Smooth muscle cell (in vitro differentiated cells): Measurements from ENCODE around the gene BICRAL. TPM values are rescaled to one million over a fixed set of nuclear protein-coding genes. Genes with fewer than 3 reads are reported as not detected.

Experiments used
- DNase-seq: peaks from one replicate; lab custom pipeline; 2025; ENCODE audit not compliant: unreplicated experiment; lab: John Stamatoyannopoulos, UW
- H2AFZ ChIP-seq: fragments of 200-600 bp; sonication (generic); 2 replicates; pipeline ENCODE4 v1.6.0; 2016; ENCODE audit warnings: antibody characterized with exemption, low read depth, mild to moderate bottlenecking
- H3F3A ChIP-seq: fragments of 200-600 bp; sonication (generic); 2 replicates; pipeline ENCODE4 v1.6.0; 2017; ENCODE audit warnings: antibody characterized with exemption, low read depth
- H3K27ac ChIP-seq: fragments of 200-600 bp; sonication (generic); 2 replicates; pipeline ENCODE4 v1.5.1; 2016; ENCODE audit warnings: low read depth, mild to moderate bottlenecking
- H3K27me3 ChIP-seq: fragments of 200-600 bp; sonication (generic); 2 replicates; pipeline ENCODE4 v1.6.1; 2016; ENCODE audit warnings: low read depth, mild to moderate bottlenecking
- H3K36me3 ChIP-seq: fragments of 200-600 bp; sonication (generic); 2 replicates; pipeline ENCODE4 v1.5.1; 2016; ENCODE audit warnings: low read depth
- H3K4me1 ChIP-seq: fragments of 200-600 bp; sonication (generic); 2 replicates; pipeline ENCODE4 v1.5.1; 2016; ENCODE audit warnings: low read depth
- H3K4me2 ChIP-seq: fragments of 200-600 bp; sonication (generic); 2 replicates; pipeline ENCODE4 v1.6.0; 2016; ENCODE audit warnings: mild to moderate bottlenecking
- H3K4me3 ChIP-seq: fragments of 200-600 bp; sonication (generic); 2 replicates; pipeline ENCODE4 v1.5.1; 2016; ENCODE audit warnings: mild to moderate bottlenecking
- H3K79me2 ChIP-seq: fragments of 200-600 bp; sonication (generic); 2 replicates; pipeline ENCODE4 v1.6.0; 2016; ENCODE audit warnings: low read depth, mild to moderate bottlenecking
- H3K9ac ChIP-seq: fragments of 200-600 bp; sonication (generic); 2 replicates; pipeline ENCODE4 v1.6.0; 2016; ENCODE audit warnings: low read depth
- H3K9me3 ChIP-seq: fragments of 200-600 bp; sonication (generic); replicated peaks from 2 replicates; pipeline ENCODE4 v1.5.1; 2016; ENCODE audit warnings: low read depth
- H4K20me1 ChIP-seq: fragments of 200-600 bp; sonication (generic); 2 replicates; pipeline ENCODE4 v1.6.0; 2016; ENCODE audit warnings: low read depth
- WGBS: methylation state at CpG from one replicate; pipeline ENCODE4 v1.1.7; 2016; ENCODE audit warnings: low lambda C conversion rate; 5-methylcytosine and 5-hydroxymethylcytosine counted together
- polyA plus RNA-seq: library from polyadenylated mRNA; unstranded; fragments of >200 nt; fragmentation: Nextera tagmentation; extraction: Ambion mirVana; gene quantifications from 2 replicates; pipeline ENCODE4 v1.2.1, GENCODE V29; 2016
- total RNA-seq: library from RNA; depleted of rRNA; stranded (reverse); fragments of >200 nt; gene quantifications from 2 replicates; pipeline ENCODE4 v1.2.3, GENCODE V29; 2014
- TF ChIP-seq, protein P1 (sequence below): fragments of 200-600 bp; sonication (generic); IDR thresholded peaks from 2 replicates; pipeline ENCODE4 v1.5.1; 2017; ENCODE audit warnings: borderline replicate concordance, mild to moderate bottlenecking, antibody characterized with exemption; ENCODE audit not compliant: insufficient read depth, poor library complexity, severe bottlenecking

BICRAL gene
- total and polyA plus RNA-seq, 2 experiments from 2014 or later = 1.4 to 7.9 TPM

- TF ChIP-seq, protein P1, sequence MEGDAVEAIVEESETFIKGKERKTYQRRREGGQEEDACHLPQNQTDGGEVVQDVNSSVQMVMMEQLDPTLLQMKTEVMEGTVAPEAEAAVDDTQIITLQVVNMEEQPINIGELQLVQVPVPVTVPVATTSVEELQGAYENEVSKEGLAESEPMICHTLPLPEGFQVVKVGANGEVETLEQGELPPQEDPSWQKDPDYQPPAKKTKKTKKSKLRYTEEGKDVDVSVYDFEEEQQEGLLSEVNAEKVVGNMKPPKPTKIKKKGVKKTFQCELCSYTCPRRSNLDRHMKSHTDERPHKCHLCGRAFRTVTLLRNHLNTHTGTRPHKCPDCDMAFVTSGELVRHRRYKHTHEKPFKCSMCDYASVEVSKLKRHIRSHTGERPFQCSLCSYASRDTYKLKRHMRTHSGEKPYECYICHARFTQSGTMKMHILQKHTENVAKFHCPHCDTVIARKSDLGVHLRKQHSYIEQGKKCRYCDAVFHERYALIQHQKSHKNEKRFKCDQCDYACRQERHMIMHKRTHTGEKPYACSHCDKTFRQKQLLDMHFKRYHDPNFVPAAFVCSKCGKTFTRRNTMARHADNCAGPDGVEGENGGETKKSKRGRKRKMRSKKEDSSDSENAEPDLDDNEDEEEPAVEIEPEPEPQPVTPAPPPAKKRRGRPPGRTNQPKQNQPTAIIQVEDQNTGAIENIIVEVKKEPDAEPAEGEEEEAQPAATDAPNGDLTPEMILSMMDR = no peak
- peak overlapping the region; percentile 74 for H3K4me3 ChIP-seq
- H4K20me1 ChIP-seq = peaks cover 4% of the 10 kb centered on the region
- H3K4me2 ChIP-seq = peak overlapping the region; percentile 92
- WGBS = 83% methylated on average over 12 of the region's 12 CpGs
- H3F3A ChIP-seq = peaks cover 4% of the 10 kb centered on the region
- no peaks in the 10 kb centered on the region for H3K36me3 ChIP-seq
- no peak overlapping the region for H2AFZ ChIP-seq
- H3K9me3 ChIP-seq = no peaks in the 10 kb centered on the region
- H3K27me3 ChIP-seq = no peaks in the 10 kb centered on the region
- H3K27ac ChIP-seq = peak overlapping the region; percentile 17
- H3K4me1 ChIP-seq = peaks cover 15% of the 10 kb centered on the region
- H3K79me2 ChIP-seq = peaks cover 53% of the 10 kb centered on the region
- no peak for DNase-seq
- peak overlapping the region; percentile 98 for H3K9ac ChIP-seq
Measured at GRCh38 chr6:42784717-42785498, 3.1 kb downstream of the BICRAL start.

GRCh38 chr6:42786525-42786985, 4.7 kb downstream of the BICRAL start:
- H3K27me3 ChIP-seq = no peaks in the 10 kb centered on the region
- TF ChIP-seq, protein P1 = no peak
- H3K9ac ChIP-seq = no peak overlapping the region
- H3K27ac ChIP-seq = no peak overlapping the region
- no peaks in the 10 kb centered on the region for H3K36me3 ChIP-seq
- peaks cover 14% of the 10 kb centered on the region for H4K20me1 ChIP-seq
- peaks cover 53% of the 10 kb centered on the region for H3K79me2 ChIP-seq
- no peak overlapping the region for H3K4me3 ChIP-seq
- H3F3A ChIP-seq = no peaks in the 10 kb centered on the region
- H3K9me3 ChIP-seq = no peaks in the 10 kb centered on the region
- H2AFZ ChIP-seq = no peak overlapping the region
- no peak for DNase-seq
- 88% methylated on average over 3 of the region's 3 CpGs for WGBS
- peaks cover 15% of the 10 kb centered on the region for H3K4me1 ChIP-seq
- H3K4me2 ChIP-seq = no peak overlapping the region

- Histone ChIP-seq H3K79me2 (peaks cover 53% of the 10 kb centered on the region), H2AFZ (no peak overlapping the region), H3K36me3 (no peaks in the 10 kb centered on the region), H4K20me1 (peaks cover 18% of the 10 kb centered on the region), H3K9ac (no peak overlapping the region), H3K27ac (no peak overlapping the region), H3K4me2 (no peak overlapping the region), H3K4me3 (no peak overlapping the region), H3K9me3 (no peaks in the 10 kb centered on the region), H3K4me1 (peaks cover 15% of the 10 kb centered on the region), H3K27me3 (no peaks in the 10 kb centered on the region), H3F3A (no peaks in the 10 kb centered on the region)
- TF ChIP-seq, protein P1 = no peak
- no peak for DNase-seq
- 90% methylated on average over 2 of the region's 2 CpGs for WGBS
Measured at GRCh38 chr6:42787063-42787472, 5.2 kb downstream of the BICRAL start.
